A204.1 (cell line): ENCODE data around the gene DENND1A.

Experiments
- FAIRE-seq: peaks from 2 replicates; lab custom pipeline; 2012; peaks lifted over from hg19 to GRCh38; lab: Jason Lieb, UNC

Gene DENND1A

GRCh38 chr9:123679330-123679987, 250.5 kb downstream of the DENND1A start:
- no peak for FAIRE-seq

GRCh38 chr9:123678878-123679329, 251.0 kb downstream of the DENND1A start:
- FAIRE-seq = no peak

DNA sequence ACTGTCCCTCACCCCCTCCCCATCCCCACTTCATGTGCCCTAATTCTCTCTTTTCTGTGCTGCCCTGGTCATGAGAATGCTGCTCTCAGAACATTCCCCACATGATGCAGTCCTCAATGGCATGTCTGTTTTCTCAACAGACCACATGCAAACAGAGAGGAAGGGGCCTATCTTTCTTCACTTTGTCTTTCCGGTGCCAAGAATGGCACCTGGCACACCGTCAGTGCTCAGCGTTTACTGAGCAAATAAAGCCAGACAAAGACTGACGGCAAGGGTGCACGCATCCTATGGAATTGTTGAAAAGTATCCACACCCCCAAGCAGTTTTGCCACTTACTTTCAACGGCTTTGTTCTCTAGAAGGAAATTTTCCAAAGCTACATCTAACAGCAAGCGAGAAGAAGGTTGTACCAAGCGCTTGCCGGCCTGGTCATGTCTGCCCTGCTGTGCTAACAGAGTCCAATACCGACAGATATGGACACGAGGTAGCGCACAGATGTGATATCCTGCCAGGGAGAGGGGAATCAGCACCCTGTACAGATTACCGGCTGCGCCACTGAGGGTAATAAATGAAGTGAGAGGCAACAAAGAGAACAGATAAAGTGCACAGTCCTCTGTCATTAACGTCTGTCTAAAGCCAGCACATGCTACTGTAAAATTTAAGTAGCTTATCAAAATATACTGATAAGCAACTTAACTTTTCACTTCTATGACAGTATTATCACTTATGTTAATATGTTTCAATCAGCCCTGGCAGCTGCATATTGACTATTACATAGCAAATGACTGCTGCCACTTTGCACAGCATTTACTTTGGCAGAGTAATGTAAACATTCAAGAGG, 251.7 kb downstream of the DENND1A start:
- FAIRE-seq = no peak

DNA sequence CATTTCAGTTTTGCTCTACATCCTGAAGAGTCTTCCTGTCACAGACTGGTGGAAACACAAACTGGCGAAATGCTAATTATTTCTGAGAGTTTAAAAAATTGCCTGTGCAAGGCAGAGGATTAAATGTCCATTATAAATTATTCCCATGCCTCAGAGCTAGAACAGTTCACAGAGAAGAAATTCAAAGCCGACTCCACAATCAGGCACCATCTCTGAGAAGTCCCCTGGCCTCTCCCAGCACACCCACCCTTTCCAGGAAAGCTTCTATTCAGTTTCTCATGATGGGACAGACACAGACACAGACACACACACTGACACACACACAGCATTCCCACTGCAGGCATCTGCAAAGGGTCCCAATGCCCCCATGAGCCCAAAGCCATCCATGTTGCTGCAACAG, 253.1 kb downstream of the DENND1A start:
- FAIRE-seq = no peak

DNA sequence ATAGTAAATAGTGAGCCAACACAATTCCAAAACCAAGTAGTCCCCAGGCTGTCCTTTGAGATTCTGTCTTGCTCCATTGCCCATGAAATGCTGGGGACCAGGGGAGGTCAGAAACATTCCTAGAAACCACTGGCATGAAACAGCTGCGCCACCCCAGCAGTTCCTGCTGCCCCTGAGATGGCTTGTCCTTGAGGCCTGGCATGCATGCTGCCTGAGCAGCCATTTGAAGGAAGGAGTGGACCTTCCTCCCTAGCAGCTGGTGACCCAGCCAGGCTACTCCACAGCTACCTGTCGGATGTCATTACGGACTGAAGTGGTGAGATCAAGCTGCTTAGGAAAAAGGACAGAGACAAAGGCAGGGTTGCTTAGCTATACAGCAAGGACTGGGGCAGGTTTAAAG, 260.6 kb downstream of the DENND1A start:
- FAIRE-seq = no peak

DNA sequence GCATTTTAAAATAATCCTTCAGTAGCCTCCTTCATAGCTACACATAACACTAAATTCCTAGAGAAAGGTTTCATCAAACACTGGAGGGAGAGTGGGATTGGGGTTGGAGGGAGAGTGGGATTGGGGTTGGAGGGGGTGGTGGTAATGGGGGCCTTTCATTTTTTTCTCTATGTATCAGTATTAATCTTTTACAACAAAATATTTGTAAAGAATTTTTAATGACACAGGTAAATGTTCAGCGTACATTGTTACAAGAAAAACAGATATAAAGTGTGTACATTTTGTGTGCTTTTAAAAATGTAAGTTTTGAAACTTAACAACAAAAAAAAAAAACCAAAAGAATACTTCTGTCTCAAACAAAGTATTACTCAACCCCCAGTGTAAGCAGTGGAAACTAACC, 266.4 kb downstream of the DENND1A start:
- FAIRE-seq = no peak

GRCh38 chr9:123662057-123662776, 267.7 kb downstream of the DENND1A start:
- no peak for FAIRE-seq

GRCh38 chr9:123660691-123661466, 269.0 kb downstream of the DENND1A start:
- no peak for FAIRE-seq

GRCh38 chr9:123659358-123659757, 270.6 kb downstream of the DENND1A start:
- FAIRE-seq = no peak

- no peak for FAIRE-seq
Observed at GRCh38 chr9:123658792-123659191, 271.1 kb downstream of the DENND1A start.

GRCh38 chr9:123657941-123658340, 272.0 kb downstream of the DENND1A start:
- no peak for FAIRE-seq

DNA sequence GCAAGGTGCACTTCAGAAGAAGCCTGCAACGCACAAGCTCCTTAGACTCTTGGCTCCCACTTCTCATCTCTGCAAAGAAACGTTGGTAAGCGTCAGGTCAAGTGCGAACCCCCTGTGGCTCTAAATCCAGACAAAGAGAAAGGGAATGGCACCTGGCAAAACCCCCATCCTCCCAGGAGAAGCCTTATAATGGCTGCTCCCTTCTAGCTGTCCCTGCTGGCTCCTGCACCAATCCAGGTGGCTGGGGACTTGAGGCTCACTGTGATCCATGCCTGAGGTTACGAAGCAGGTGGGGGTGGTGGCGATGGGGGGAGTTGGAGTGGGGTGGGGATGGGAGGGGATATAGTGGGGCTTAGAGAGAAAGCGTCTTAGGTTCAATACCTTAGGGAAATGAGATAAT, 272.8 kb downstream of the DENND1A start:
- FAIRE-seq = no peak

DNA sequence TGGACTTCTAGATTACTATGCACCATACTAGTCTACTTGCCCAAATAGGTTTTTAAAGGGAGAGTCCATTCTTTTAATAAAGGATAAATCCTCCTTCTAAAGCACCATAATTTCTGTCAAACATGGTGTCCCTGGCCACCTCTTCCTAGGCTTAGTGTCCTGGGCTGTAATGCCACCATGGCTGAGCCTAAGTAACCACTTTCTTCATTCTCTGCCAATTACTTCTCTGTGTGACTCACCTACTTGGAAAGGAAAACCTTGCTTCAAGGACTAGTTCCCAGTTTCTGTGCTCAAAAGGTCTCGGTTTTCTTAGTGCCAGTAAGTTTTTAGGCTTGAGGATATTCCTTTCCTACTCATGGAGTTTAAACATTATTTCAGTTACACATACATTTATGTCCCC, 273.4 kb downstream of the DENND1A start:
- FAIRE-seq = no peak

DNA sequence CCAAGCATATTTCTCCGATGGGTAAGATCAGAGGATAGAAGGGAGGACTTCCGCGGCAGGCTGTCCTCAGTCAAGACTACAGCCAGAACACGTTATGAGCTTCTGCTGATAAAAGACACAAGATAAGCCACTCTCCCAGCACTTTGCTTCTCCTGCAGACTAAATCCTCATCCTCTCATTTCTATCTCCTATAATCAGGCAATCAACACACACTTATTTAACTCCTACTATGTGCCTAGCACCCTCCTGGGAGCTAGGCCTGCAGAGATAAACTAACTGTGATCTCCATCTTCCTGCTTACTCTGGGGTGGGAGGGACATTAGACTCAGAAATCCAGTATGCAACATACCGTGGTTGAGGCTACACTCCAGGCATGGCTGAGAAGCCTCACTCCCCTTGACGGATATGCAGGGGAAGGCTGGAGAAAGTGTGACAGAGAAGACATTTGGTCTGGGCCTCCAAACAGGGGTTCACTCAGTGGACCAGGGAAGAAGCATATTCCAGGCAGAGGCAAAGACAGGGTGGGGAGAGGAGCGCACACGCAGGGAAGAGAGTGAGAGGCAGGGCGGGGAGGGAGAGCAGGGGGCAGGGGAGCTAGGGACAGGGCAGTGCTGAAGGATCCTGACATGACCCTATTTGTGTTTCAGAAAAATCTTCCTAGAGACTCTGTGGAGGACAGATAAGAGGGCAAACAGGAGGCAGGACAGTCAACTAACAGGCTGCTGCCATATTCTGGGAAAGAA, 274.1 kb downstream of the DENND1A start:
- no peak for FAIRE-seq

DNA sequence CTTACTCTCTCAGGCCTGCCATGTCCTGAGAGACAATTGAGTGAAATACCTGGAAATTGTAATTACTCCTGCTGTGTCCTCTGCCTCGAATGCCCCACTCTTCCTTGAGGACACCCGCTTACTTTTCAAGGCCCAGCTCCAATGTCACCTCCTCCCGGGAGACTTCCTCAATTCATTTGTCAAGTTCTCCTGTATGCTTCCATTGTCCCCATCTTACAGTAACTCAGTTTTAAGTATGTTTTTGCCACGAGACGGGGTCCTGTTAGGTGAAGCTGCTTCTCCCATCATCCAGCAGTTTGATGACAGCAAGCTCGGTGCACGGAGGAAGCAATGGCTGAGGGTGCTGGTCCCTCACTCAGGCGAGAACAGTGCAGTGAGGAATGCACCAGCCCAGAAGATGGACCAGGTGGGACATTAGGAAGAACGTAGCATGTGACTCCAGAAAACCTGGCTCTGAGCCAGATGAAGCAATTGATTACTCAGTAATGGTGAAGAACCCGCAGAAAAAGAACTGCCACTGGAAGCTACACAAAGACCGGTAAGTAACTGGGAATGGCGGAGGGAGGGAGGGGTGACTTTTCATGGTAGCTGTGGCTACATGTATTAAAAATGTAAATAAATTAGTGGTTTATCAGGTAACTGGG, 274.8 kb downstream of the DENND1A start:
- no peak for FAIRE-seq

DNA sequence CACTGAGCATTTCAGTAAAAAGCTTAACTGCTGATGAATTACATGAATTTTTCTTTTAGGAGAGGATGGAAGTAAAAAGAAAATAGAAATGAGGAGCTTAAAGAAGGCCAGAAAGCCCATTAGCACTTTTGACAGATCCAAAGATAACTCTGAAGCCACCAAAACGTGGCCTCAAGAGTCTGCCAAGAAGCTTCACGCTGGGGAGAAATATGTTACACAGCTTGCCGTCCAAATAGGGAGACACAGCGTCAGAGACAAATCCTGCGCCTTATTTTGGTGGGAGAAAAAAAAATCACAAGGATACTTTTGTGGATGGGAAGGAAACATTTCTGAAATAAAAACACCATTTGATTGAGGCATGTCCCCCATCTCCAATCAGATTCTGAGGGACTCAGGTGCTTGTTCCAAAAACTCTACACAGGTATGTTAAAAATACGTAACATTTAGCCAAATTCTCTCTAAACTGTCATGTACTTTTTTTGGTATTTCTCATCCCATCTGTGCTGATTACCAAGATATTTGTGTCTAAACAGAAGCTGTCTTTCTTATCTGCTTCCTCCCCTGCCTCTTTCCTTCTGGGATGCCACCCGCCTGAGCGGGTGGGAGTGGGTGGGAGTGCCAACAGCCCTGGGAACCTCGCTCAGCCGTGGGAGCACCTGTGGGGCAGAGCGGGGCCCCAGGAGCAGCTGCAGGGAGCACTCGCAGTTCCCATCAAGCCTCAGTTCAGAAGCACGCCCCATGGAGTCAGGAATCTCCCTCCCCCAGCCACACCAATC, 275.5 kb downstream of the DENND1A start:
- no peak for FAIRE-seq

DNA sequence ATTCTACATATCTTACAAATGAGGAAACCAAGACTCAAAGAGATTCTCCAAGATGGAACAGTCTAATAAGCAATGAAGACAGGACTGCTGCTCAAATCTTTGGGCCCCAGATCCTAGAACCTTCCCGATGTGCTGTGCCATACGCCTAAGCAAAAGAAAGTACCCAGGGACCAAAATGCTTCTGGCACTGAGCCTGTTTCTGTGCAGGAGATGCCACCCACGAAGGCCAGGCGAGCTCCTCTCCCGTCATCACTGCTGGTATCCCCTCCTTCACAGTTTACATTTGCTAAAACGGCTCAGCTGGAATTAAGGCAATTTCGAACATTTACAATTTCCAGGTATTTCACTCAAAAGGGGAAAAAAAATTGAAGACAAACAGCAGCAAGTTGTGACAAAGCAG, 277.5 kb downstream of the DENND1A start:
- FAIRE-seq = no peak

DNA sequence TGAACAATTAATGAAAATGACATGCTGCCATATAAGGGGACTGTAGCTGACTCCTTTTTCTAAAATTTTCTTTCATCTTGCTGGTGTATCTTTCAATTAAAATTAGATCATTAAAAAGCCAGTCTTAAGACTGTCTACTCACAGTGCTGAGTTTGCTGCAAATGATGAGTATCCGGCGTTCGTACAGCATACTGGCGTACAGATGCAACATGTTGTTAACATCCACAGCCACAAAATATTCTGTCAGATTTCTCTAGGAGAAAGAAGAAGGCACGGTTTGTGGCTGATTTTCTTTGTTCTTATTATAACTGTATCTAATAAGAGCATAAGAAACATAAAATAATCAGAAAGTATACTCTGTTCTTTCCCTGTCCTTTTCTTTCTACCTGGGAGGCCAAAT, 278.1 kb downstream of the DENND1A start:
- FAIRE-seq = no peak

DNA sequence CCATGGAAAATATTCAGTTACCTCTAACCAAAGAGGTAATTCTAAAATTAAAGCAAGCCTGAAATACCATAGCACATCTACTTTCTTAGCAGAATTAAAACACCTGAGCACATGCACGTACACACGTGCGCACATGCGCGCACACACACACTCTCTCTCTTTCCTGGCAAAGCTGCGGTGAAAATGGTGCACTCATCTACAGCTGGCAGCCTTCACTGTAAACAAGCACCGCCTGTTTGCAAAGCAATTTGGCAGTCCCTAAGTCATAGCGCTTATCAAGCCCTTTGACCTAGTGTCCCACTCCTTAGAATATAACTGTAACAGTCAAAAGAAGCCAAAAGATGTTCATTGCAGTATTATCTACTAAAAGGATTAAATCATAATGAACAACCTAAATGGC, 278.7 kb downstream of the DENND1A start:
- no peak for FAIRE-seq

GRCh38 chr9:123649909-123650308, 280.0 kb downstream of the DENND1A start:
- no peak for FAIRE-seq
